ENCODE data around the gene ZDHHC6.

GRCh38 chr10:112438356-112438755, 8.4 kb downstream of the ZDHHC6 start:
- no peak for TF ChIP-seq CTCF (conservative IDR thresholded peaks at IDR 0.05; ENCODE audit: low read length)
- no peak for TF ChIP-seq EZH2phosphoT487 (IDR thresholded peaks at IDR 0.05; ENCODE audit: borderline replicate concordance, low read depth, low read length)
